Breast epithelium (tissue), 3 donors: ENCODE data around the gene LIPT2.

Experiments used
- POLR2A ChIP-seq: fragments of 450-650 bp; IDR thresholded peaks from one replicate; pipeline ENCODE4 v1.6.1; 2016; ENCODE audit warnings: antibody characterized with exemption, mild to moderate bottlenecking, moderate library complexity
- TF ChIP-seq, protein P1 (sequence below), 3 donors: fragments of 450-650 bp; IDR thresholded peaks; one replicate each; pipeline ENCODE4 v1.5.1; 2016 to 2017; ENCODE audit warnings: antibody characterized with exemption in 3 of 3, mild to moderate bottlenecking in 3 of 3, moderate library complexity in 3 of 3

- TF ChIP-seq, protein P1, sequence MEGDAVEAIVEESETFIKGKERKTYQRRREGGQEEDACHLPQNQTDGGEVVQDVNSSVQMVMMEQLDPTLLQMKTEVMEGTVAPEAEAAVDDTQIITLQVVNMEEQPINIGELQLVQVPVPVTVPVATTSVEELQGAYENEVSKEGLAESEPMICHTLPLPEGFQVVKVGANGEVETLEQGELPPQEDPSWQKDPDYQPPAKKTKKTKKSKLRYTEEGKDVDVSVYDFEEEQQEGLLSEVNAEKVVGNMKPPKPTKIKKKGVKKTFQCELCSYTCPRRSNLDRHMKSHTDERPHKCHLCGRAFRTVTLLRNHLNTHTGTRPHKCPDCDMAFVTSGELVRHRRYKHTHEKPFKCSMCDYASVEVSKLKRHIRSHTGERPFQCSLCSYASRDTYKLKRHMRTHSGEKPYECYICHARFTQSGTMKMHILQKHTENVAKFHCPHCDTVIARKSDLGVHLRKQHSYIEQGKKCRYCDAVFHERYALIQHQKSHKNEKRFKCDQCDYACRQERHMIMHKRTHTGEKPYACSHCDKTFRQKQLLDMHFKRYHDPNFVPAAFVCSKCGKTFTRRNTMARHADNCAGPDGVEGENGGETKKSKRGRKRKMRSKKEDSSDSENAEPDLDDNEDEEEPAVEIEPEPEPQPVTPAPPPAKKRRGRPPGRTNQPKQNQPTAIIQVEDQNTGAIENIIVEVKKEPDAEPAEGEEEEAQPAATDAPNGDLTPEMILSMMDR (IDR thresholded peaks at IDR 0.05), result no peak
- no peak for TF ChIP-seq POLR2A
Observed at GRCh38 chr11:74490941-74491340, 2.6 kb downstream of the LIPT2 start.
